Inflammatory macrophage treated with lipopolysaccharide for 4 hours (primary cell): ENCODE results near the gene MAGEA2.
"Not testable (repeated sequence)": the region's sequence is repeated elsewhere in the genome, so short reads cannot be mapped to it uniquely, and the experiment has no call there.

ENCODE experiments used
- DNase-seq: peaks from one replicate; pipeline ENCODE4 v3.0.0-alpha.2; 2020

The MAGEA2 gene

DNA sequence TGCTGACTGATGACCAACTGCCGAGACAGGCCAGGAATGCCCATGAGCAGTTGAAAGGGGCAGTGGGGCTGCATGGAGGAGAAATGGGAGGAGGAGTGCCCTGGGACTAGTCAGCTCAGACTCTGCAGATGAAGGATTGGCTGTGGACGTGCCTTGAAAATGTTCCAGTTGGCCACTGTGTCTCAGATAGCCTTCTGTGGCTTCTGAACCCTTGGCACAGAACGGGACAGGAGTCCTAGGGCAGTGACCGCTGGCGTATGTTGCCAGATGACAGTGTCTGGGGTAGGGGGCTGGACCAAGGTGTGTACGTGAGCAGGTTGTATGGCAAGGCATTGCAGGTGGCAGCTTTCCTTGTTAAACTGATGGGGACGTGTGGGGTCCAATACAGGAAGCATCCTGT, 47.1 kb downstream of the MAGEA2 start:
- DNase-seq = not testable (repeated sequence)

DNA sequence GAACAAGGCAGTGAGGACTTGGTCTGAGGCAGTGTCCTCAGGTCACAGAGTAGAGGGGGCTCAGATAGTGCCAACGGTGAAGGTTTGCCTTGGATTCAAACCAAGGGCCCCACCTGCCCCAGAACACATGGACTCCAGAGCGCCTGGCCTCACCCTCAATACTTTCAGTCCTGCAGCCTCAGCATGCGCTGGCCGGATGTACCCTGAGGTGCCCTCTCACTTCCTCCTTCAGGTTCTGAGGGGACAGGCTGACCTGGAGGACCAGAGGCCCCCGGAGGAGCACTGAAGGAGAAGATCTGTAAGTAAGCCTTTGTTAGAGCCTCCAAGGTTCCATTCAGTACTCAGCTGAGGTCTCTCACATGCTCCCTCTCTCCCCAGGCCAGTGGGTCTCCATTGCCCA, 53.3 kb downstream of the MAGEA2 start:
- DNase-seq = not testable (repeated sequence)
